OCI-LY3 (cell line): ENCODE data around the gene DTNBP1.

Experiments
- H2AFZ ChIP-seq: fragments of 200-600, 300-600 bp; shearing (Covaris generic); 2 replicates; pipeline ENCODE4 v1.6.0; 2014; ENCODE audit warnings: antibody characterized with exemption, low read depth, low read length
- H3K27ac ChIP-seq: fragments of 200-600, 300-600 bp; sonication (generic); 2 replicates; pipeline ENCODE4 v1.5.1; 2014; ENCODE audit warnings: mild to moderate bottlenecking, low read length, moderate library complexity, mixed read lengths
- H3K27me3 ChIP-seq: fragments of 200-600, 300-600 bp; sonication (generic); 2 replicates; pipeline ENCODE4 v1.6.1; 2014; ENCODE audit warnings: low read depth, low read length, mixed read lengths
- H3K36me3 ChIP-seq: fragments of 200-600, 300-600 bp; sonication (generic); replicated peaks from 2 replicates; pipeline ENCODE3; 2014; ENCODE audit warnings: low read depth, low read length, mixed read lengths
- H3K4me1 ChIP-seq: fragments of 300-600, 200-600 bp; sonication (generic); 2 replicates; pipeline ENCODE4 v1.6.1; 2014; ENCODE audit warnings: low read length, mixed read lengths
- H3K4me2 ChIP-seq: fragments of 200-600, 300-600 bp; sonication (generic); 2 replicates; pipeline ENCODE4 v1.6.1; 2014; ENCODE audit warnings: low read length, mixed read lengths
- H3K4me3 ChIP-seq: fragments of 300-600, 200-600 bp; sonication (generic); 2 replicates; pipeline ENCODE4 v1.5.1; 2014; ENCODE audit warnings: antibody characterized with exemption, mild to moderate bottlenecking, low read length, moderate library complexity
- H3K79me2 ChIP-seq: fragments of 300-600, 200-600 bp; shearing (Covaris generic); 2 replicates; pipeline ENCODE4 v1.6.1; 2014; ENCODE audit warnings: mild to moderate bottlenecking, low read length, mixed read lengths
- H3K9ac ChIP-seq: fragments of 300-600, 200-600 bp; shearing (Covaris generic); 2 replicates; pipeline ENCODE4 v1.6.0; 2014; ENCODE audit warnings: mild to moderate bottlenecking, low read length, moderate library complexity
- H3K9me3 ChIP-seq: fragments of 200-600, 300-600 bp; shearing (Covaris generic); 2 replicates; pipeline ENCODE4 v1.6.1; 2014; ENCODE audit warnings: low read length, mixed read lengths; ENCODE audit not compliant: insufficient read depth
- H4K20me1 ChIP-seq: fragments of 200-600, 300-600 bp; sonication (generic); 2 replicates; pipeline ENCODE4 v1.6.1; 2016; ENCODE audit warnings: low read length, mixed read lengths; ENCODE audit not compliant: insufficient read depth
- EZH2phosphoT487 ChIP-seq: fragments of 200-600 bp; shearing (Covaris generic); IDR thresholded peaks from 2 replicates; pipeline ENCODE4 v1.6.1; 2018; ENCODE audit warnings: antibody characterized with exemption, mixed run types, low read depth
- TF ChIP-seq, protein P1 (sequence below): fragments of 200-600, 300-600 bp; sonication (generic); IDR thresholded peaks from 2 replicates; pipeline ENCODE4 v1.5.1; 2014; ENCODE audit warnings: antibody characterized with exemption, low read length, low read depth

The DTNBP1 gene

DNA sequence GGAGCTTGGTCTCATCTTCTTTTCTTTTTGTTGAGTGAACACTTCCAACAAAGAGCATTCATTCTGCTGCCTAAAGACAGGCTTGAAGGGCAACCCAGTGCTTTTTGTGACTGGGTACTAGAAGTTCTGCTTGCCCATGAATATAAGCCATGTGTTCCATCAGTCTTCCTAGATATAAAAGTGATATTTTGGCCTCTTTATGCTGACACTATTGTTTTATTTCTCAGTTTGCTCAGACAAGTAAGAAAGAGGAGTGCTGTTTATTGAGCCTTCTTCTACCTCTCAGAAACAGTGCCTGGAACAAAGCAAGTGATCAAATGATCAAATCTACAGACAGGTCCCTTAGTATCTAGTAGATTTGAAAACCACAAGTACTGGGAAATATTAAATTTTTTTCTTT is 2.4 kb upstream of the DTNBP1 start:
- Histone ChIP-seq H3K27ac (no peak overlapping the region), H3K36me3 (peaks cover 2% of the 10 kb centered on the region), H3K9ac (no peak overlapping the region), H4K20me1 (no peaks in the 10 kb centered on the region), H3K4me3 (no peak overlapping the region), H3K79me2 (peaks cover 9% of the 10 kb centered on the region), H3K27me3 (no peaks in the 10 kb centered on the region), H3K4me2 (no peak overlapping the region), H3K9me3 (no peaks in the 10 kb centered on the region), H2AFZ (no peak overlapping the region), H3K4me1 (peaks cover 7% of the 10 kb centered on the region)
- TF ChIP-seq EZH2phosphoT487: no peak
- TF ChIP-seq, protein P1, sequence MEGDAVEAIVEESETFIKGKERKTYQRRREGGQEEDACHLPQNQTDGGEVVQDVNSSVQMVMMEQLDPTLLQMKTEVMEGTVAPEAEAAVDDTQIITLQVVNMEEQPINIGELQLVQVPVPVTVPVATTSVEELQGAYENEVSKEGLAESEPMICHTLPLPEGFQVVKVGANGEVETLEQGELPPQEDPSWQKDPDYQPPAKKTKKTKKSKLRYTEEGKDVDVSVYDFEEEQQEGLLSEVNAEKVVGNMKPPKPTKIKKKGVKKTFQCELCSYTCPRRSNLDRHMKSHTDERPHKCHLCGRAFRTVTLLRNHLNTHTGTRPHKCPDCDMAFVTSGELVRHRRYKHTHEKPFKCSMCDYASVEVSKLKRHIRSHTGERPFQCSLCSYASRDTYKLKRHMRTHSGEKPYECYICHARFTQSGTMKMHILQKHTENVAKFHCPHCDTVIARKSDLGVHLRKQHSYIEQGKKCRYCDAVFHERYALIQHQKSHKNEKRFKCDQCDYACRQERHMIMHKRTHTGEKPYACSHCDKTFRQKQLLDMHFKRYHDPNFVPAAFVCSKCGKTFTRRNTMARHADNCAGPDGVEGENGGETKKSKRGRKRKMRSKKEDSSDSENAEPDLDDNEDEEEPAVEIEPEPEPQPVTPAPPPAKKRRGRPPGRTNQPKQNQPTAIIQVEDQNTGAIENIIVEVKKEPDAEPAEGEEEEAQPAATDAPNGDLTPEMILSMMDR: no peak

DNA sequence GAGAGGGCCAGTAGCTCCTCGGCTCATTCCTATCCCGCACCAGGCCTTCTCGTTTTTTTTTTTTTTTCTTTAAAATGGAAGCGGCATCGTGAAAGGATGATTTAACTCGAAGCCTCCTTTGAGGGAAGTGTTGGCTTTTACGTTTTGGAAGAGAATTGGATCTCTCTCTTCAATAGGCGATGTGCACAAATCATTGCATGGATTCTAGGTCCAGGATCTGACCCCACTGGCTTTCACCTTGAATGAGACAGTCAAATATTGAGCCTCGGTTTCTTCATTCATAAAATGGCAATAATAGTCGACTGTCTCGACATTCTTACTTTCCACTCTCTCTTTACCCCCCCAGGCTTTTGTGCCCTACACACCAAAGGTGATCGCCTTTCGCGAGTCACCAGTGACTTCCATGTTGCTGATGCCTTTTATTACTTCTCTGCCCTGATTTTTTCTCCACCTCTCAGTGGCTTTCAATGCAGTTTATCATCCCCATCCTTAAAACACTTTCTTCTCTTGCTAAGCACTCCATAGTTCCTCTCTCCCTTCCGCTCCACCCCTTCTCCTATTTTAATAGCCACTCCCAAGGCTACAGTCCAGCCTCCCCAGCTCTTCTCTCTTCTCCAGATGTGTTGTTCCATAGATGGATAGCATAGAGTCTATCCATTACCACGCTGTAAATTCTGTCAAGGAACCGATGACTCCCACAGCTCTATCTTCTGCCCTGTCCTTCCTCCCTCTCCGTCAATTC is 473 bp upstream of the DTNBP1 start:
- Histone ChIP-seq H3K4me3 (peak overlapping the region; percentile 93), H3K27me3 (no peaks in the 10 kb centered on the region), H3K4me2 (peak overlapping the region; percentile 98), H4K20me1 (peaks cover under 1% of the 10 kb centered on the region; the same call in 1 of the 2 replicates), H2AFZ (no peak overlapping the region; the same call in 1 of the 2 replicates), H3K36me3 (peaks cover 2% of the 10 kb centered on the region), H3K27ac (no peak overlapping the region), H3K9ac (0 out of 2 replicates have a peak overlapping the region, but pooled peaks have one; percentile 85), H3K79me2 (peaks cover 9% of the 10 kb centered on the region), H3K4me1 (peaks cover 17% of the 10 kb centered on the region), H3K9me3 (no peaks in the 10 kb centered on the region)
- TF ChIP-seq, protein P1: no peak
- no peak for TF ChIP-seq EZH2phosphoT487

DNA sequence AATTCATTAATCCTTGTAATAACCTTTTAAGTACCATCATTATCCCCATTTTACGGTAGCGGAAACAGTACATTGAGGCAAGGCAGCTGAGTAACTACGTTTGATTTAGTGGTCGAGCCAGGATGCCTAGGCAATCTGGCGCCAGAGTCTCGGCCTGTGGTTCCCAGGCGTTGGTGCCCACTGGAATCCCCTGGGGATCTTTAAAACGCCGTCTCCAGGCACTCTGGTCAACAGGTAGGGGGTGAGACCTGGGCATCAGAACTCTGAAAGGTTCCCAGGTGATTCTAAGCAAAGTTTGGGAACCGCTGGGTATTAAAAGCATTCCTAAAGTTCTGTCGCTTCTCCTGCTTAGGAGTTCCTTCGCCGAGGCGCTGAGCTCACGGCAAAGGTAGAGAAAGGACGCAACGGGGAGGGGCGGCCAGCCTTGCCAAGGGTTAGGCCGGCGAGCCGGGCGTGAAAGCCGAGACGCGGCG is 939 bp downstream of the DTNBP1 start:
- H3K4me1 ChIP-seq: peaks cover 25% of the 10 kb centered on the region
- no peaks in the 10 kb centered on the region for H3K27me3 ChIP-seq
- peak overlapping the region; percentile 98 for H3K4me2 ChIP-seq
- peak overlapping the region; percentile 85 for H3K9ac ChIP-seq
- peaks cover 5% of the 10 kb centered on the region for H3K36me3 ChIP-seq
- TF ChIP-seq, protein P1: no peak
- TF ChIP-seq EZH2phosphoT487: no peak
- H4K20me1 ChIP-seq: peaks cover 14% of the 10 kb centered on the region; the same call in 1 of the 2 replicates
- H3K4me3 ChIP-seq: peak overlapping the region; percentile 93
- H3K27ac ChIP-seq: peak overlapping the region; percentile 54
- H3K79me2 ChIP-seq: peaks cover 21% of the 10 kb centered on the region
- no peaks in the 10 kb centered on the region for H3K9me3 ChIP-seq
- H2AFZ ChIP-seq: 0 out of 2 replicates have a peak overlapping the region, but pooled peaks have one; percentile 49

DNA sequence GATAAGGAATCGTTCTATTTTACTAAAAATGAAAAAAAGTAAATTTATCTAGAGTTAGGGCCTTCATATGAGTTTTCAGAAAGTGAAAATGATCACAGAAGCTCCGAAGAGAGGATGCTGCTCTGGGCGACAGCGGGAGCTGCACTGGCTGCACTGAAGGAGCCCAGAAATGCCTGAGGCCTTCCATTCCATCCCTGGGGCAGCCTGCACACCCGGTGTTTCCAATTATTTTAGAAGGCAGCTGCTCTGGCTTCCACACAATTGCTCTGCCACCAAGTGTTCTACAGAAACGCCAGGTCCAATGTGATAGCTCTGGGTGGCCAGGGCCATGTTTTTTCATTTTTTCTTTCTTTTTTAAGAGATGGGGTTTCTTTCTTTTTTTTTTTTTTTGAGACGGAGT is 3.6 kb downstream of the DTNBP1 start:
- Histone ChIP-seq H3K4me3 (no peak overlapping the region), H3K27ac (peak overlapping the region; percentile 63; the same call in 1 of the 2 replicates), H3K36me3 (peaks cover 5% of the 10 kb centered on the region), H3K9me3 (no peaks in the 10 kb centered on the region), H3K27me3 (no peaks in the 10 kb centered on the region), H3K4me1 (peaks cover 25% of the 10 kb centered on the region), H4K20me1 (peaks cover 16% of the 10 kb centered on the region; the same call in 1 of the 2 replicates), H3K4me2 (peak overlapping the region; percentile 61; the same call in 1 of the 2 replicates), H3K9ac (no peak overlapping the region), H3K79me2 (peaks cover 41% of the 10 kb centered on the region), H2AFZ (no peak overlapping the region)
- TF ChIP-seq EZH2phosphoT487: no peak
- TF ChIP-seq, protein P1: no peak
